ENCODE data around the gene RNF207. TPM values are rescaled to one million over a fixed set of nuclear protein-coding genes. Genes with fewer than 3 reads are reported as not detected.

Gene RNF207
- total and polyA plus RNA-seq, 2 of the 13 experiments (the other 11 are each of a cell fraction or from before 2014, with no cell fraction given): 9.8 to 15.9 TPM

- no peak for TF ChIP-seq ZNF619 (CRISPR knock-in tag; IDR thresholded peaks at IDR 0.05)
- peak; percentile 91 for TF ChIP-seq DRAP1 (CRISPR knock-in tag; IDR thresholded peaks at IDR 0.05)
- TF ChIP-seq ZBTB43 (CRISPR knock-in tag; conservative IDR thresholded peaks at IDR 0.05): peak; percentile 79
- TF ChIP-seq ZNF460 (CRISPR knock-in tag; IDR thresholded peaks at IDR 0.05; ENCODE audit: borderline replicate concordance): no peak
- TF ChIP-seq NONO (IDR thresholded peaks at IDR 0.05): no peak
- TF ChIP-seq NONO (CRISPR knock-in tag; conservative IDR thresholded peaks at IDR 0.05): peak; percentile 85
- peak; percentile 62 for TF ChIP-seq ZNF740 (CRISPR knock-in tag; IDR thresholded peaks at IDR 0.05)
- peak; percentile 99 for TF ChIP-seq MYC (CRISPR knock-in tag; IDR thresholded peaks at IDR 0.05; ENCODE audit: borderline replicate concordance)
- TF ChIP-seq TFDP1 (CRISPR knock-in tag; IDR thresholded peaks at IDR 0.05; ENCODE audit: borderline replicate concordance): peak; percentile 44; the same call in 1 of the 2 replicates
- peak; percentile 85 for TF ChIP-seq SNAPC2 (CRISPR knock-in tag; IDR thresholded peaks at IDR 0.05)
- peak; percentile 89 for TF ChIP-seq POLR2AphosphoS5 (IDR thresholded peaks at IDR 0.05; ENCODE audit: low read depth, low read length)
- TF ChIP-seq MBNL3 (CRISPR knock-in tag; conservative IDR thresholded peaks at IDR 0.05): no peak
- peak; percentile 87 for TF ChIP-seq GABPB1 (CRISPR knock-in tag; IDR thresholded peaks at IDR 0.05)
- peak; percentile 93 for TF ChIP-seq POLR2A (IDR thresholded peaks at IDR 0.05; ENCODE audit: insufficient read depth in 1 of 2, low read depth in 2 of 2, low read length in 2 of 2)
- peak; percentile 67; the same call in 1 of the 2 replicates for TF ChIP-seq ZNF639 (CRISPR knock-in tag; conservative IDR thresholded peaks at IDR 0.05)
- TF ChIP-seq MYPOP (CRISPR knock-in tag; IDR thresholded peaks at IDR 0.05): peak; percentile 95
- peak; percentile 31; the same call in 1 of the 2 replicates for TF ChIP-seq FOSL1 (CRISPR knock-in tag; IDR thresholded peaks at IDR 0.05; ENCODE audit: borderline replicate concordance)
- no peak for TF ChIP-seq NR2F6 (IDR thresholded peaks at IDR 0.05)
- TF ChIP-seq NR2F6 (CRISPR knock-in tag; IDR thresholded peaks at IDR 0.05): no peak; the same call in none of the 2 replicates
- peak; percentile 46 for TF ChIP-seq GATAD2A (CRISPR knock-in tag; IDR thresholded peaks at IDR 0.05)
Measured at GRCh38 chr1:6199298-6200187, 6.4 kb upstream of the RNF207 start, which contains the start of gene RPL22 (continued).
